Ishikawa (cell line): ENCODE data around the gene KRAS.

Experiments
- CEBPB ChIP-seq: IDR thresholded peaks from 2 replicates; pipeline ENCODE4 v1.6.1; 2012
- EGR1 ChIP-seq: IDR thresholded peaks from 2 replicates; pipeline ENCODE4 v1.6.1; 2012
- EP300 ChIP-seq: IDR thresholded peaks from 2 replicates; pipeline ENCODE4 v1.6.1; 2012; ENCODE audit warnings: borderline replicate concordance
- FOXM1 ChIP-seq: IDR thresholded peaks from 2 replicates; pipeline ENCODE4 v1.6.1; 2012; ENCODE audit warnings: low read depth, borderline replicate concordance
- MAX ChIP-seq: IDR thresholded peaks from 2 replicates; pipeline ENCODE4 v1.6.1; 2012
- RAD21 ChIP-seq: IDR thresholded peaks from 2 replicates; pipeline ENCODE4 v1.6.1; 2012; ENCODE audit warnings: low read depth
- TAF1 ChIP-seq: IDR thresholded peaks from 2 replicates; pipeline ENCODE4 v1.6.1; 2012; ENCODE audit warnings: low read depth, mild to moderate bottlenecking
- TEAD4 ChIP-seq: IDR thresholded peaks from 2 replicates; pipeline ENCODE4 v1.6.1; 2012
- USF1 ChIP-seq: IDR thresholded peaks from 2 replicates; pipeline ENCODE4 v1.6.1; 2012
- YY1 ChIP-seq: IDR thresholded peaks from 2 replicates; pipeline ENCODE4 v1.6.1; 2012; ENCODE audit warnings: low read depth
- ZBTB7A ChIP-seq: IDR thresholded peaks from 2 replicates; pipeline ENCODE4 v1.6.1; 2012; ENCODE audit warnings: low read depth
- TF ChIP-seq, protein P1 (sequence below): IDR thresholded peaks from 2 replicates; pipeline ENCODE4 v1.6.1; 2012; ENCODE audit warnings: low read depth, mild to moderate bottlenecking

DNA sequence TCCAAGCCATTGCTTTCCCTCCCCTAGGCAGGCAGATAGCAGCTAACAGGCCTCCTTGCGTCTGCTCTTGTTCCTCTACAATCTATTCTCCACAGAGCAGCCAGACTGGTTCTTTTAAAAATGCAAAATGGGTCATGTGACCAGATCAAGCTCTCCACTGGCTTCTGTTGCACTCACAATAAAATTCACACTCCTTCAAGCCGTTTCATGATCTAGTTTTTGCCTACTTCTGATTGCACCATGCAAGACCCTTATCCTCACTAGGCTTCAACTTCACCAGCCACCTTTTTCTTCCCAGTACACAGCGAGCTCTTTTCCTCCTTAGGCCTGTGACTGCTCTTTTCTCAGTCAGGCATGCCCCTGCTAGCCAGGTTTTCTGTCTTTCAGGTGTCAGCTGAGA, 6.1 kb upstream of the KRAS start:
- TF ChIP-seq, protein P1, sequence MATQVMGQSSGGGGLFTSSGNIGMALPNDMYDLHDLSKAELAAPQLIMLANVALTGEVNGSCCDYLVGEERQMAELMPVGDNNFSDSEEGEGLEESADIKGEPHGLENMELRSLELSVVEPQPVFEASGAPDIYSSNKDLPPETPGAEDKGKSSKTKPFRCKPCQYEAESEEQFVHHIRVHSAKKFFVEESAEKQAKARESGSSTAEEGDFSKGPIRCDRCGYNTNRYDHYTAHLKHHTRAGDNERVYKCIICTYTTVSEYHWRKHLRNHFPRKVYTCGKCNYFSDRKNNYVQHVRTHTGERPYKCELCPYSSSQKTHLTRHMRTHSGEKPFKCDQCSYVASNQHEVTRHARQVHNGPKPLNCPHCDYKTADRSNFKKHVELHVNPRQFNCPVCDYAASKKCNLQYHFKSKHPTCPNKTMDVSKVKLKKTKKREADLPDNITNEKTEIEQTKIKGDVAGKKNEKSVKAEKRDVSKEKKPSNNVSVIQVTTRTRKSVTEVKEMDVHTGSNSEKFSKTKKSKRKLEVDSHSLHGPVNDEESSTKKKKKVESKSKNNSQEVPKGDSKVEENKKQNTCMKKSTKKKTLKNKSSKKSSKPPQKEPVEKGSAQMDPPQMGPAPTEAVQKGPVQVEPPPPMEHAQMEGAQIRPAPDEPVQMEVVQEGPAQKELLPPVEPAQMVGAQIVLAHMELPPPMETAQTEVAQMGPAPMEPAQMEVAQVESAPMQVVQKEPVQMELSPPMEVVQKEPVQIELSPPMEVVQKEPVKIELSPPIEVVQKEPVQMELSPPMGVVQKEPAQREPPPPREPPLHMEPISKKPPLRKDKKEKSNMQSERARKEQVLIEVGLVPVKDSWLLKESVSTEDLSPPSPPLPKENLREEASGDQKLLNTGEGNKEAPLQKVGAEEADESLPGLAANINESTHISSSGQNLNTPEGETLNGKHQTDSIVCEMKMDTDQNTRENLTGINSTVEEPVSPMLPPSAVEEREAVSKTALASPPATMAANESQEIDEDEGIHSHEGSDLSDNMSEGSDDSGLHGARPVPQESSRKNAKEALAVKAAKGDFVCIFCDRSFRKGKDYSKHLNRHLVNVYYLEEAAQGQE: no peak
- TF ChIP-seq EGR1 (no peak), TAF1 (no peak), CEBPB (no peak), YY1 (no peak), FOXM1 (no peak), MAX (no peak), RAD21 (no peak), EP300 (no peak), USF1 (peak; percentile 83), TEAD4 (no peak), ZBTB7A (no peak)
